ENCODE data around the gene ATXN7L1. TPM values are rescaled to one million over a fixed set of nuclear protein-coding genes. Genes with fewer than 3 reads are reported as not detected.

Gene ATXN7L1
- total RNA-seq, 1 donor from 2014 or later = 18.6 TPM

- Mint-ChIP-seq H3K27me3 (no peaks in the 10 kb centered on the region), H3K4me3 (no peak overlapping the region), H3K36me3 (ENCODE audit: low read depth) (no peaks in the 10 kb centered on the region), H3K27ac (no peak overlapping the region), H3K9me3 (no peaks in the 10 kb centered on the region), H3K4me1 (no peaks in the 10 kb centered on the region)
- no peak for DNase-seq
- POLR2A ChIA-PET = no interaction called here
- CTCF ChIA-PET = no interaction called here
- TF ChIP-seq, protein P1, sequence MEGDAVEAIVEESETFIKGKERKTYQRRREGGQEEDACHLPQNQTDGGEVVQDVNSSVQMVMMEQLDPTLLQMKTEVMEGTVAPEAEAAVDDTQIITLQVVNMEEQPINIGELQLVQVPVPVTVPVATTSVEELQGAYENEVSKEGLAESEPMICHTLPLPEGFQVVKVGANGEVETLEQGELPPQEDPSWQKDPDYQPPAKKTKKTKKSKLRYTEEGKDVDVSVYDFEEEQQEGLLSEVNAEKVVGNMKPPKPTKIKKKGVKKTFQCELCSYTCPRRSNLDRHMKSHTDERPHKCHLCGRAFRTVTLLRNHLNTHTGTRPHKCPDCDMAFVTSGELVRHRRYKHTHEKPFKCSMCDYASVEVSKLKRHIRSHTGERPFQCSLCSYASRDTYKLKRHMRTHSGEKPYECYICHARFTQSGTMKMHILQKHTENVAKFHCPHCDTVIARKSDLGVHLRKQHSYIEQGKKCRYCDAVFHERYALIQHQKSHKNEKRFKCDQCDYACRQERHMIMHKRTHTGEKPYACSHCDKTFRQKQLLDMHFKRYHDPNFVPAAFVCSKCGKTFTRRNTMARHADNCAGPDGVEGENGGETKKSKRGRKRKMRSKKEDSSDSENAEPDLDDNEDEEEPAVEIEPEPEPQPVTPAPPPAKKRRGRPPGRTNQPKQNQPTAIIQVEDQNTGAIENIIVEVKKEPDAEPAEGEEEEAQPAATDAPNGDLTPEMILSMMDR (IDR thresholded peaks at IDR 0.05) = no peak
- ATAC-seq (ENCODE audit: low read depth) = no peak
- intact Hi-C loops (cut with micrococcal nuclease) = no loop called here
Measured at GRCh38 chr7:105723572-105723971, 152.8 kb downstream of the ATXN7L1 start.

DNA sequence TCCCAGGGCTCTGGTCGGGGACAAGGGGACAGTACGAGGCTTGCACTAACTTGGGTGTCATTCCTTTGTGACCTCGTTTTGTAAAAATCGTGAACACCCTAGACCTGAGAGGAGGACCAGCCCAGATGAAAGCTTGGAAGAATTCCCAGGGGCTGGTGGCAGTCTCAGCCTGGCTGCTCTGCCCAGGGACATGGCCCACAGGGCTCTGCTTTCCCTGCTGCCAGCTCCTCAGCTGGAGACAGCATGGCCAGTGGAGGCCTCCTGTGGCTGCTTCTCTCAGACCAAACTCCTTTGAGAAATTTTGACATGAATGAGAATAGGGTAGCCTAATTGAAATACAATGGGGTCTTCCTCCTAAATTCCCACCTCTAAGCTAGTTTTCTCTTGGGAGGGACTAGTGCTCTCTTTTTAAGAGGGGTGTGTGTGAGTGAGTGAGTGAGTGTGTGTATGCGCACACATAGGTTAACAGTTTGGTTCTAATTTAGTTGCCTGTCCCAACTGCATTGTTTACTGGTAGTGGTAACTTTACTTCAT, 154.8 kb downstream of the ATXN7L1 start:
- intact Hi-C loops (cut with micrococcal nuclease) = no loop called here
- TF ChIP-seq, protein P1 (IDR thresholded peaks at IDR 0.05) = no peak
- DNase-seq (no peak), ATAC-seq (ENCODE audit: low read depth) (no peak)
- CTCF ChIA-PET = no interaction called here
- Mint-ChIP-seq H3K27ac (no peak overlapping the region), H3K27me3 (no peaks in the 10 kb centered on the region), H3K4me1 (no peaks in the 10 kb centered on the region), H3K36me3 (ENCODE audit: low read depth) (no peaks in the 10 kb centered on the region), H3K4me3 (no peak overlapping the region), H3K9me3 (no peaks in the 10 kb centered on the region)
- POLR2A ChIA-PET = no interaction called here

DNA sequence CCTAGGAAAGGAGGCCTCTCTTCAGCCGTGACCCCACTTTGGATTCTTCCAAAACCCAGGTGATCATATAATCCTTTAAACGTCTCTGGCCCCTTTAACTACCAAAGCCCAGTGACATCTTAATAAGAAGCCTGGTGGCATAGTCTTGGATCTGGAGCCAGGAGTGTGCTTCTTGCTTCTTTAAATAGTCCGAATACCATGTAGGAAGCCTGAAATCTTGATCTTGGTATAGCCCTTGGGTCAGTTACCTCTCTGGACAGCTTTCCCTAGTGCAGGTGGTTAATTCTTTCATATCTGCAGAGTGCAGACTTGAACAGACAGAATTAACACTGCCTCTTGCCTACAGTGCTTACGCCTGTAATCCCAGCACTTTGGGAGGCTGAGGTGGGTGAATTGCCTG, 156.5 kb downstream of the ATXN7L1 start:
- ChIA-PET CTCF (no interaction called here), POLR2A (no interaction called here)
- Mint-ChIP-seq H3K9me3 (no peaks in the 10 kb centered on the region), H3K27ac (no peak overlapping the region), H3K4me3 (no peak overlapping the region), H3K4me1 (no peaks in the 10 kb centered on the region), H3K36me3 (ENCODE audit: low read depth) (no peaks in the 10 kb centered on the region), H3K27me3 (no peaks in the 10 kb centered on the region)
- TF ChIP-seq, protein P1 (IDR thresholded peaks at IDR 0.05) = no peak
- intact Hi-C loops (cut with micrococcal nuclease) = no loop called here
- DNase-seq = no peak
- ATAC-seq (ENCODE audit: low read depth) = no peak

DNA sequence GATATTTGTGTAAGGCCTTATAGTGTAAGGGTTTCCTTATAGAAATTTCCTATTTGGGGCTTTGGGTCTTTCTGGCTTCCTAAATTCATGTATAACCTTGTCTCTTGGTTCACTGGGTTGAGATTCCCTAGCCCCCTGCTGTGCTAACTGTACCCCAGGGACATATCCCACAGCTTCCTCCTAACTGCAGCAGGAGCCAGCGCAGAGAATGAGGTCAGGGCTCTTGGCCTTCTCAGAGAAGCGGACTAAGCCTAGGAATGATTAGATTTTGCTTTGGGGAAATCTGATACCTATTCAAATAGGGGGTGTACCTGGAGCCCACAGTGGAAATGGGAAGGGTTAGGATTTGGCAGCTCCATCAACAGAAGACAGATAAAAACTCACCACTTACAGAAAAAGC, 157.0 kb downstream of the ATXN7L1 start:
- TF ChIP-seq, protein P1 (IDR thresholded peaks at IDR 0.05) = no peak
- ATAC-seq (ENCODE audit: low read depth) (no peak), DNase-seq (no peak)
- H3K36me3 Mint-ChIP-seq (ENCODE audit: low read depth) = no peaks in the 10 kb centered on the region
- POLR2A ChIA-PET = no interaction called here
- H3K27ac Mint-ChIP-seq = no peak overlapping the region
- no peaks in the 10 kb centered on the region for H3K9me3 Mint-ChIP-seq
- H3K4me3 Mint-ChIP-seq = no peak overlapping the region
- intact Hi-C loops (cut with micrococcal nuclease) = no loop called here
- H3K4me1 Mint-ChIP-seq = no peaks in the 10 kb centered on the region
- CTCF ChIA-PET = no interaction called here
- H3K27me3 Mint-ChIP-seq = no peaks in the 10 kb centered on the region

DNA sequence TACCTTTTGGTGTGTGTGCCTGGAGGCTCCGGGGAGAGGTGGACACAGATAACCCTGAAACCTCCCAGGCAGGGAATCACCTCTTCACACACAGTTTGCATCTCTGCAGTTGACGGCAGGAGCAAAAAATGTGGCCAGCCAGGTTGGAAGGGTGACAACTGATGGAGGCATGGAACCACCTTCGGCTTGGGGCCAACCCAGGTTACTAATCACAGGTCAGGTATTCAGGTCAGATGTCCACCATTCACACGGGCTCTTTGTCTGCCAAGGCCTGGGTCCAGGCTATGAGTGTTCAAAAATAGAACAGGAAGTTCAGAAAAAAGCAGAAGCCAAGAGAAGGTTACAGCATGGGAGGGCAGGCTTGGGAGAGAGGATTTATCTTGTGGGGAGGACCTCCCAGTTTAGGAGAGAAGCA, 157.9 kb downstream of the ATXN7L1 start:
- no peak for ATAC-seq (ENCODE audit: low read depth)
- no peak overlapping the region for H3K4me3 Mint-ChIP-seq
- POLR2A ChIA-PET = no interaction called here

More for the DNA sequence above, 157.9 kb downstream of the ATXN7L1 start:
- CTCF ChIA-PET = no interaction called here
- Mint-ChIP-seq H3K27ac (no peak overlapping the region), H3K9me3 (no peaks in the 10 kb centered on the region), H3K36me3 (ENCODE audit: low read depth) (no peaks in the 10 kb centered on the region), H3K27me3 (no peaks in the 10 kb centered on the region), H3K4me1 (no peaks in the 10 kb centered on the region)
- no peak for DNase-seq
- TF ChIP-seq, protein P1 (IDR thresholded peaks at IDR 0.05) = no peak
- intact Hi-C loops (cut with micrococcal nuclease) = no loop called here

Data from activated B cell treated with CpG ODN at 0.5 μM for 24 hours (primary cell).